Small intestine (tissue), 7 donors: ENCODE data around the gene LIPT2. TPM values are rescaled to one million over a fixed set of nuclear protein-coding genes. Genes with fewer than 3 reads are reported as not detected.
A peak's percentile ranks its signal among the peaks of the same experiment; 100 is the strongest.
"Not testable (repeated sequence)": the region's sequence is repeated elsewhere in the genome, so short reads cannot be mapped to it uniquely, and the experiment has no call there.

Experiments
- DNase-seq, 2 donors: peaks; one replicate each; pipeline versions ENCODE4 v3.0.0 to v3.0.0-alpha.2; 2013
- FAIRE-seq: peaks from 2 replicates; lab custom pipeline; 2012; peaks lifted over from hg19 to GRCh38; lab: Jason Lieb, UNC
- H3K27ac ChIP-seq, 3 donors: one replicate each; pipeline ENCODE4 v1.5.1; 2013; ENCODE audit warnings: low read length in 2 of 3, mild to moderate bottlenecking in 2 of 3, control low read depth in 1 of 3, inconsistent platforms in 1 of 3, low read depth in 1 of 3, moderate library complexity in 1 of 3
- H3K27me3 ChIP-seq, 3 donors: one replicate each; pipeline ENCODE4 v1.6.1; 2013; ENCODE audit warnings: low read length in 3 of 3, inconsistent platforms in 1 of 3; ENCODE audit not compliant: control insufficient read depth in 3 of 3, insufficient read depth in 3 of 3
- H3K36me3 ChIP-seq, 3 donors: one replicate each; pipeline ENCODE4 v1.6.1; 2013; ENCODE audit warnings: low read length in 3 of 3, inconsistent platforms in 1 of 3, low read depth in 1 of 3, mild to moderate bottlenecking in 1 of 3, moderate library complexity in 1 of 3; ENCODE audit not compliant: control insufficient read depth in 3 of 3, insufficient read depth in 2 of 3
- H3K4me1 ChIP-seq, 3 donors: one replicate each; pipeline ENCODE4 v1.6.1; 2013; ENCODE audit warnings: low read length in 2 of 3, inconsistent platforms in 1 of 3, low read depth in 1 of 3, mild to moderate bottlenecking in 1 of 3, moderate library complexity in 1 of 3; ENCODE audit not compliant: control insufficient read depth in 3 of 3, insufficient read depth in 2 of 3
- H3K4me3 ChIP-seq, 3 donors: one replicate each; pipeline ENCODE4 v1.5.1; 2013; ENCODE audit warnings: low read length in 3 of 3, control low read depth in 1 of 3, inconsistent platforms in 1 of 3, low read depth in 1 of 3, mild to moderate bottlenecking in 1 of 3, moderate library complexity in 1 of 3
- H3K9me3 ChIP-seq, 2 donors: one replicate each; pipeline ENCODE4 v1.6.1; 2013; ENCODE audit warnings: low read depth in 1 of 2, low read length in 1 of 2; ENCODE audit not compliant: control insufficient read depth in 2 of 2, insufficient read depth in 1 of 2
- WGBS, 3 donors: extraction: QIAGEN DNeasy Blood & Tissue Kit; methylation state at CpG; one replicate each; pipeline ENCODE4 v1.1.7; 2013; 5-methylcytosine and 5-hydroxymethylcytosine counted together
- polyA plus RNA-seq, 4 donors: library from polyadenylated mRNA; stranded (reverse) in 3 of 4; unstranded in 1 of 4; fragments of 200-250 nt in 3 of 4; fragments of 120-200 nt in 1 of 4; gene quantifications; one replicate each; pipeline versions ENCODE4 v1.2.1 to v1.2.3, GENCODE V29; 2013
- donor health status: healthy with polysubstance abuse.
- donor health status: control.
- donor health status: control.
- donor health status: Bipolar disorder and iron deficiency.
- donor health status: healthy.

LIPT2 gene
- polyA plus RNA-seq, 4 donors, result 4.9 to 11.1 (median 7.6) TPM

GRCh38 chr11:74519710-74520109 lies 26.2 kb upstream of the LIPT2 start:
- Histone ChIP-seq H3K9me3 (no peaks in the 10 kb centered on the region), H3K36me3 (no peaks in the 10 kb centered on the region), H3K27me3 (no peaks in the 10 kb centered on the region), H3K4me3 (no peak overlapping the region), H3K27ac (peak overlapping the region in 1 of 3 donors; percentile 15), H3K4me1 (peaks cover 0 to 20% (median 6%) of the 10 kb centered on the region in 3 donors)
- peak; percentile 59 to 81 for DNase-seq
- no peak for FAIRE-seq
- 35 to 69% (median 52%) methylated on average over 3 of the region's 3 CpGs for WGBS, 3 donors

GRCh38 chr11:74517592-74517991 lies 24.1 kb upstream of the LIPT2 start:
- DNase-seq, H3K27ac ChIP-seq, FAIRE-seq, H3K36me3 ChIP-seq, H3K9me3 ChIP-seq, H3K4me3 ChIP-seq, H3K27me3 ChIP-seq: not testable (repeated sequence)
- WGBS, 3 donors, result 90 to 93% (median 93%) methylated on average over 6 of the region's 6 CpGs
- H3K4me1 ChIP-seq, result peaks cover 0 to 13% (median 6%) of the 10 kb centered on the region in 3 donors

DNA sequence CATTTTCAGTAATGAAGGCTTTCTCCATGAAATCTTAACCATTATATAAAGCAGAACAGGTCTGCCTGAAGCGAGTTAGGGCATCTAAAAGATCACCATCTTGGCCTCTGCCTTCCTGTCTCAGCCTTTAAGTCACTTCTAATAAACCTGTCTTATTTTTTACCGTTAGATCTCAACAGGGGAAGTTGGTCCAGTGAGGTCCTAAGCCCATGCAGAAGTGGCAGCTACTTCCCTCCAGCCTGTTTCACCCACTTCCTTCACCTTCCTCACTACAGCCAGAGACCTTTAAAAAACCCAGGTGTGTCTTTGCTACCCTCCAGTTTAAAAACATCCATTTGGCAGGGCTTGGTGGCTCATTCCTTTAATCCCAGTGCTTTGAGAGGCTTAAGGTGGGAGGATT lies 14.1 kb upstream of the LIPT2 start:
- DNase-seq, result no peak
- Histone ChIP-seq H3K27me3 (no peaks in the 10 kb centered on the region), H3K27ac (no peak overlapping the region), H3K9me3 (peaks cover 0 to 9% of the 10 kb centered on the region in 2 donors), H3K36me3 (no peaks in the 10 kb centered on the region), H3K4me1 (peaks cover 0 to 14% (median 3%) of the 10 kb centered on the region in 3 donors), H3K4me3 (no peak overlapping the region)
- 58 to 89% (median 70%) methylated on average over 2 of the region's 2 CpGs for WGBS, 3 donors
- no peak for FAIRE-seq

- Histone ChIP-seq H3K9me3 (peaks cover 0 to 13% of the 10 kb centered on the region in 2 donors), H3K27me3 (no peaks in the 10 kb centered on the region), H3K4me1 (peaks cover 0 to 14% (median 3%) of the 10 kb centered on the region in 3 donors), H3K4me3 (no peak overlapping the region), H3K27ac (no peak overlapping the region), H3K36me3 (no peaks in the 10 kb centered on the region)
- 86 to 93% (median 90%) methylated on average over 1 of the region's 1 CpG for WGBS, 3 donors
- no peak for DNase-seq
- no peak for FAIRE-seq
Observed at GRCh38 chr11:74506823-74507222, 13.3 kb upstream of the LIPT2 start.

DNA sequence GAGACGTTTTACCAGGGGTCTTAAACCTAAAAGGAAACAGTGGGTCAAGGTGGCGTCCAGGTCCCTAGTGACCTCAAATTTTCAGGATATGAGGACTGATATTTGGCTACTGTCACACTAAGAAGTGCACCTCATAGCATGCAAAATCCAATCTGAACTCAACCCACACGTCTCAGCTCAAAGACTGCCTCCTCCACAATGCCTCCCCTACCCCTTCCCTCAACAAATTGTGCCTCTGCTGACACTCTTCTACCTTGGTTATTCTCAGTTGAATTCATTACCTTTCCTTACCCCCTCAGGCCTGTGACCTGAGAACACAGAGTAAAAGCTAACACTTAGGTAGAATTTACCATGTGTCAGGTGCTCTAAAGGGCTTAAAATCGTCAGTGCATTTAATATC lies 12.4 kb upstream of the LIPT2 start:
- H3K27me3 ChIP-seq, result no peaks in the 10 kb centered on the region
- WGBS, 3 donors, result 78 to 93% (median 88%) methylated on average over 4 of the region's 4 CpGs
- no peaks in the 10 kb centered on the region for H3K36me3 ChIP-seq
- no peak for DNase-seq
- FAIRE-seq, result no peak
- peaks cover 0 to 14% (median 3%) of the 10 kb centered on the region in 3 donors for H3K4me1 ChIP-seq
- peaks cover 0 to 16% of the 10 kb centered on the region in 2 donors for H3K9me3 ChIP-seq
- no peak overlapping the region for H3K27ac ChIP-seq
- H3K4me3 ChIP-seq, result no peak overlapping the region

GRCh38 chr11:74504100-74504691 lies 10.7 kb upstream of the LIPT2 start:
- H3K4me3 ChIP-seq, result no peak overlapping the region
- no peak for FAIRE-seq
- 88 to 93% (median 89%) methylated on average over 1 of the region's 1 CpG for WGBS, 3 donors

GRCh38 chr11:74494916-74495315 lies 1.4 kb upstream of the LIPT2 start:
- WGBS, 3 donors, result 88 to 94% (median 89%) methylated on average over 1 of the region's 1 CpG
- Histone ChIP-seq H3K4me3 (no peak overlapping the region), H3K4me1 (peaks cover 0 to 8% (median 6%) of the 10 kb centered on the region in 3 donors), H3K36me3 (peaks cover 0 to 6% (median 0%) of the 10 kb centered on the region in 3 donors), H3K9me3 (peaks cover 0 to 6% of the 10 kb centered on the region in 2 donors), H3K27me3 (no peaks in the 10 kb centered on the region), H3K27ac (no peak overlapping the region)
- FAIRE-seq (no peak), DNase-seq (no peak)

More at GRCh38 chr11:74504100-74504691, 10.7 kb upstream of the LIPT2 start:
- Histone ChIP-seq H3K27ac (peak overlapping the region in 1 of 3 donors; percentile 56), H3K4me1 (peaks cover 0 to 14% (median 3%) of the 10 kb centered on the region in 3 donors), H3K36me3 (no peaks in the 10 kb centered on the region), H3K9me3 (peaks cover 0 to 19% of the 10 kb centered on the region in 2 donors), H3K27me3 (no peaks in the 10 kb centered on the region)
- no peak for DNase-seq

DNA sequence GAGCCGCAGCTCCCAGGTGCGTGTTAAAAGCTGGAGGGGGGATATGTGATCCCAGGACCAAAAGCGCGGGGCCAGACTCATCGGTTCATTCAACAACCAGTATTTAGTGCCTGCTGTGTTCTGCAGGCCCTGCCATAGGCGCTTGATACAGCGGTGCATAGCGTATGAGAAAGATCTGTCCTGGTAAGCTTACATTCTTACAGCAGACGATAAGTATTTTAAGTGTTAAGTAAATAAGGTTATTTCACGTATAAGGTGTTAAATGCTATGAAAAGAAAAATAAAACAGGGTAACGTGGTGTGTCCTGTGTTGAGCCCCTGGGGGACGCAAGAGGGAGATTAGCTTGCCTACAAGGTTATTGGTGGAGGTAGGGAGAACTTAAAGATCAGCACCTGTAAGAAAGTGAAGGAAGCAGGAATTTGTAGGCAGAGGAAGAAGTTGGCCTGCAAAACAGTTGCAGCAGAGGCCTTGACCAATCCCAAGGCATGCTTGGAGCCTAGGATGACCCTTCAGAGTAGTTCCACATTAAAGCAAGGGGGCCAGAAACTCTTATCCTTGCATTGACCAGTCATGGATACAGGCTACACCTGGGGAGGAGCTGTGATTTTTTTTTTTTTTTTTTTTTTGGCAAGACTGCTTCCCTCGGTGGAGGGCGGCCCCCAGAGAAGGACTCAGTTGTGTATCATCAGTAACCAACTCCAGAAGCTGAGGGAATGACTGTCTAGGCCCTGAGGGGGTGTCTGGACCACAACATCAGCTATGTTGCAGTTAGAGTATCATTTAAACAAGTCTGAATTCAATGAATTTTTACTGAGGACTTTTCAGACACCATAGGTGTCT lies 487 bp upstream of the LIPT2 start:
- 4 to 11% (median 5%) methylated on average over 14 of the region's 14 CpGs for WGBS, 3 donors
- FAIRE-seq, result no peak

More for the DNA sequence above, 487 bp upstream of the LIPT2 start:
- Histone ChIP-seq H3K4me3 (peak overlapping the region; percentile 67 to 99 (median 85)), H3K9me3 (peaks cover 0 to 6% of the 10 kb centered on the region in 2 donors), H3K4me1 (peaks cover 0 to 8% (median 6%) of the 10 kb centered on the region in 3 donors), H3K36me3 (peaks cover 0 to 6% (median 0%) of the 10 kb centered on the region in 3 donors), H3K27me3 (no peaks in the 10 kb centered on the region), H3K27ac (peak overlapping the region; percentile 90 to 100 (median 100))
- DNase-seq, result peak in 1 of 2 donors; percentile 50
